Stimulated activated effector memory CD8-positive, alpha-beta T cell treated with anti-CD3 and anti-CD28 coated beads, Interleukin-12 subunit alpha, Interleukin-12 subunit beta, amount 100 ng/mL, for 72 hours (primary cell): ENCODE results near the gene RRAS.
A peak's percentile ranks its signal among the peaks of the same experiment; 100 is the strongest.

Experiments used
- ATAC-seq: fragments of 150-1000 bp; cut with Tn5 transposase; 2 replicates; pipeline ENCODE4 v1.10.0; 2021
- DNase-seq, 2 donors: peaks; one replicate each; pipeline ENCODE4 v3.0.0; 2021 to 2022; ENCODE audit warnings: low spot score in 2 of 2
- H3K27ac Mint-ChIP-seq: one replicate; pipeline ENCODE4 v1.8.0; 2022; ENCODE audit warnings: mild to moderate bottlenecking, mixed read lengths
- H3K36me3 Mint-ChIP-seq: one replicate; pipeline ENCODE4 v1.8.0; 2022; ENCODE audit warnings: mild to moderate bottlenecking, mixed read lengths
- H3K4me1 Mint-ChIP-seq: one replicate; pipeline ENCODE4 v1.8.0; 2022; ENCODE audit warnings: mixed read lengths
- H3K4me3 Mint-ChIP-seq: one replicate; pipeline ENCODE4 v1.8.0; 2022; ENCODE audit warnings: mild to moderate bottlenecking, mixed read lengths
- H3K9me3 Mint-ChIP-seq: one replicate; pipeline ENCODE4 v1.8.0; 2022; ENCODE audit warnings: mixed read lengths

The RRAS gene

DNA sequence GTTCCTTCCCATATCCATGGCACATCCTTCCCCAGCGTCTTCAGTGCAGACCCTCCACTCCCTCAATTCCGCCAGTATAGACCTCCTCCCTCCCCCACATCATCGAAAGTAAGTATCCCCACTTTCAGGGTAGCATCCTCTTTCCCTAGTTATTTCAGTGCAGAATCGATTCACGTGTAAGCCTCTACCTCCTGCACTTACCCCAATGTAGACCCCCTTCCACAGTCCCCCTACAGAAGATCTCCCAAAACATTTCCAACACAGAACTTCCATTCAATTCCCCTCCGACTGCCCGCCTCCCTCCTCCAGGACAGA, 25.1 kb upstream of the RRAS start:
- no peaks in the 10 kb centered on the region for H3K9me3 Mint-ChIP-seq
- ATAC-seq (no peak), DNase-seq (no peak)
- H3K36me3 Mint-ChIP-seq, result peaks cover 65% of the 10 kb centered on the region
- peak overlapping the region; percentile 99 for H3K4me3 Mint-ChIP-seq
- peaks cover 53% of the 10 kb centered on the region for H3K4me1 Mint-ChIP-seq
- H3K27ac Mint-ChIP-seq, result peak overlapping the region; percentile 97

DNA sequence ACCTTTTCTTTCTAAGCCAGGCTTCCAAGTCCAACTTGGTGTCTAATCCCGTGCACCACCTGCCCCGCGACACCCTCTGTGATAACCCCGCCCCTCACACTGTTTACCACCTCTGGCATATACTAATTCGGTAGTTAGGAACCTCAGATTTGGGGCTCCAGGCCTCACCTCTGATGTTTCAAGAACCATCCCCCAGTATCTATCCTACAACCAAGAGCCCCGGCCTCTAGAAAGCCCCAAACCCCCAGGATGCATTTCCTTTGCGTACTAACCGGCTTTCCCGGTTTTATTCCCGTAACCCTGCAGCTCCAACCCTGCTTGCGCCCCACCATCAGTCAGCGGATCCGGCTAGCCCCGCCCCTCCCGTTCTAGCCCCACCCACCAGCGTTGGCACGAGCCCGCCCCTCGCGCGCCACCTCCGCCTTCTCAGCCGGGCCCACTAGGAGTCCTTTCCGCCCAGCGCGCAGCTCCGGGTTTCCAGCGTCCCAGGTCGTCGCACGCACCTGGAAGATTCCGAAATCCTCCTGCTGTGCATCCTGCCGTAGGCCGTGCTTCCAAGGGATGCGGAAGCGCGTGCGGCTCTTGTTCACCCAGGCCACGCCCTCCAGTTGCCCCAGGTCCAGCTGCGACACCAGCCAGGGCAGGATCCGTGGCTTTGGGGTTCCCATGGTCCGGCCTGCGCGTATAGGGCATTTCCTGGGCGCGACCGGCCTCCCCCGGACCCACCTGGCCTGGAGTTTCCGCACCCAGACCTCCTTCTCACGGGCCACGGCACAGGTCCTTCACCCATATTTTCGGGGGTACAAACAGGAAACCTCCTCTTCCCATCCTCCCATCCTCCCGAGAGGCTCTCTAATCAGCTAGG, 24.5 kb upstream of the RRAS start:
- Mint-ChIP-seq H3K36me3 (peaks cover 66% of the 10 kb centered on the region), H3K4me3 (peak overlapping the region; percentile 99), H3K4me1 (peaks cover 53% of the 10 kb centered on the region), H3K9me3 (no peaks in the 10 kb centered on the region), H3K27ac (peak overlapping the region; percentile 97)
- ATAC-seq (peak; percentile 75), DNase-seq (peak; percentile 80 to 93)

DNA sequence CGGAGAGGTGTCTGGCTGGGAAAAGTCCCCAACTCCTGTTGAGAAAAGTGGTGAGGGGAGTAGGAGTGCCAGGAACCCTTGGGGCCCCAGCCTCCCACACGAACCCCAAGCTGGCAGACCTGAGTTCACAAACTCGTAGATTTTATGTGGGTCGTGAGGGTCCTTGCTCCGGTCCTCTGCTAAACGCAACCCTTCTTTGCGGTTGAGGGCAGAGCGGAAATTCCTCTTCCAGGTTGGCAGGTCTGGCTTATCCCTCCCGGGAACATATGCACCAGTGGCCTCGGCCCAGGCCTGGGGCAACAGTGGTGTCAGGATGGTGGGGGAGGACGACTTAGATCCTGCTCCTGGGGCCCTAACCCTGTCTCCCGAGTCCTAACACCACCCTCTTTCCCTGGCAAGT, 23.3 kb upstream of the RRAS start:
- peaks cover 53% of the 10 kb centered on the region for H3K4me1 Mint-ChIP-seq
- DNase-seq, result no peak
- no peak for ATAC-seq
- no peaks in the 10 kb centered on the region for H3K9me3 Mint-ChIP-seq
- H3K4me3 Mint-ChIP-seq, result peak overlapping the region; percentile 99
- peaks cover 68% of the 10 kb centered on the region for H3K36me3 Mint-ChIP-seq
- peak overlapping the region; percentile 97 for H3K27ac Mint-ChIP-seq

DNA sequence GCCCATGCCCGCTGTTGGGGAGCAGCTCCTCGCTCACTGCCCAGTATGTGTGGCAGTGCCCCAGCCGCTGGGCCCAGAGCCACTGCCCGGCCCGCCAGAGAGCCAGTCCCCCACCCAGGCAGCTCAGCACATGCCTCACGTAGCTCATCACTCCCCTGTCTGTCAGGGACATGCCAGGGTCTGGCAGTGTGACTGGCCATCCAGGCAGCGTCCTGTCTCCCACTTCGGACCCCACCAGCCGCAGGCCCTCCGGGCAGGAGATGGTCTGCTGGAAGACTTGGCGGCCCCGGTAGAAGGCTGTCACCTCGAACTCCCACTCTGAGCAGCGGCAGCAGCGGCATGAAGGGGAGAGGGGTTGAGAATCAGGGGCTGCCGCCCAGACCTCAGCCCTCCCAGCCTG, 22.1 kb upstream of the RRAS start:
- Mint-ChIP-seq H3K9me3 (no peaks in the 10 kb centered on the region), H3K4me1 (peaks cover 48% of the 10 kb centered on the region), H3K36me3 (peaks cover 76% of the 10 kb centered on the region), H3K27ac (no peak overlapping the region), H3K4me3 (no peak overlapping the region)
- ATAC-seq (no peak), DNase-seq (no peak)

DNA sequence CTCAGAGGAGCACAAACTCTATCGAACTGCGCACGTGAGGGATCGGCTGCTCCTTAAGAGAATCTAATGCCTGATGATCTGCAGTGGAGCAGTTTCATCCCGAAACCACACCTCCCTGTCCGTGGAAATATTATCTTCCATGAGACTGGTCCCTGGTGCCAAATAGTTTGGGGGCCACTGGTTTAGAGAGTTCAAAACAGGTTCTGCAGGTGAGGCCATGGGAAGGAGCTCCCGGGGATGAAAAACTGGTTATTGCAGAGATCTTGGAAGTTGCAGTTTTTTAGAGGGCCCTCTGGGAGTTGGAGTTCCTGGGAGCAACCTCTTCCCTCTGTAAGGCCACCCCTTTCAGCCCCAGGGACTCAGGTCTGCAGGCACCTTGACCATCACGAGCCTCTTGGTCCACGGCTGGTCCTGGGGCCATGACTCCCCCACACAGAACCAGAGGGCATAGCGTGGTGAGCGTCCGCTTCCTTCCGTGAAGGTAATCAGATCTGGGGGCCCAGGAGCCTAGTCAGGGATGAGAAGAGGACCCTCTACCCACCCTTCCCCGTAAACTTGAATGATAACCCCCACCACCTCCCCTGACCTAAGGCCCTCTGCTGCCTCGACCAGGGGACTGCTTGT, 20.5 kb upstream of the RRAS start:
- Mint-ChIP-seq H3K36me3 (peaks cover 85% of the 10 kb centered on the region), H3K27ac (peak overlapping the region; percentile 61), H3K4me3 (no peak overlapping the region), H3K9me3 (no peaks in the 10 kb centered on the region), H3K4me1 (peaks cover 33% of the 10 kb centered on the region)
- ATAC-seq (no peak), DNase-seq (no peak)

DNA sequence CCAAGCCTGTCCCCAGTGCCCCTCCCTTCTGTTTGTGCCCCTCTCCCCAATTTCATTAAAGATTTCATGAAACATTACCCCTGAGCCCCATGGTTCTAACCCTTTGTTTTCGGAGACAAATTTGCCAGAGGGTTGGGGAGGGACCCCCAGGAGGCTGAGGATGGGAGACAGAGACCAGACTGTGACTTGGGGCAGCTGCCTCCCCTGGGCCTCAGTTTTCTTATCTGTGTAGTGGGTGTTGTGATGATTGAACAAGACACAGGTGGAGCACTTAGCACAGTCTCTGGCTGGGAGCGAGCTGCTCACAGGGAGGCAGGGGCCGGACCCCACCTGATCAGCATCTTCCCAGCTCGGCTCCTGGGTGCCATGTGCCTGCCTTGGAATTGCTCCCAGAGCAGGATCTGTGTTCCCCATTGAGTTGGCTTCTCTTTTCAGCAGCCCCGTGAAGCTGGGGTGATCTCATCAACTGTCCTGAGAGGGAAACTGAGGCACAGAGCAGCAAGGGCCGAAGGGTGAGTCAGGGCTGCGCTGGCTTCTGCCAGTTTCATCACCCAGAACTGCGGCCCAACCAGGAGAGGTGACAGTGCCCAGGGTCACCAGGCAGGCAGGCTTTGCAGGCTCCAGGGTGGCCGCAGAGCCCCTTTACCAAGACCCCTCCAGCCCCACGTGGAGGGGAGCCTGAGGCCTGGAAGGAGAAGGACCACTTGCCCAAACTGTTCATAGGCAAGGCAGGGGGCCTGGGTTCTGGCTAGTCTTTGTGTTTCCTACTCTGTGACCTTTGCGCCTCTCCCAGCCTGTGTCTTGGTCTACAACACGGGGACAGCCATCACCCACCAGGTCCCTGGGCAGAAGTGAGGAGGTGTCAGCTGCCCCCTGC, 18.9 kb upstream of the RRAS start:
- Mint-ChIP-seq H3K27ac (peak overlapping the region; percentile 61), H3K4me1 (peaks cover 16% of the 10 kb centered on the region), H3K4me3 (no peak overlapping the region), H3K36me3 (peaks cover 89% of the 10 kb centered on the region), H3K9me3 (no peaks in the 10 kb centered on the region)
- ATAC-seq (no peak), DNase-seq (no peak)

DNA sequence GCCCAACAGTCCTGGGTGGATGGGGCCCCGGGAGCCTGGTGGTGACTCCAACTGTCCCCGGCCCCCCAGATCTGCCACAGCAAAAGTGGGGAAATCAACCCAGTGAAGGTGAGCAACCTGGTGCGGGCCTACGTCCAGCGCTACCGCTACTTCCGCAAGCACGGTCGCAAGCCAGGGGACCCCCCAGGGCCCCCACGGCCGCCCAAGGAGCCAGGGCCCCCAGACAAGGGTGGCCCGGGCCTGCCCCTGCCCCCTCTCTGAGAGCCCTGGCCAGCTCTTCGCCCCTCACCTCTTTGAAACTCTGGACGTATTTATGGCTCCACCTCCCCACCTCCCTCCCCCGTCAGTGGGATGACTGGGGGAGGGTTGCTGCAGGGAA, 18.2 kb upstream of the RRAS start:
- H3K27ac Mint-ChIP-seq, result peak overlapping the region; percentile 90
- no peak for DNase-seq
- peaks cover 10% of the 10 kb centered on the region for H3K4me1 Mint-ChIP-seq
- peaks cover 88% of the 10 kb centered on the region for H3K36me3 Mint-ChIP-seq
- ATAC-seq, result no peak
- H3K9me3 Mint-ChIP-seq, result no peaks in the 10 kb centered on the region
- H3K4me3 Mint-ChIP-seq, result no peak overlapping the region

DNA sequence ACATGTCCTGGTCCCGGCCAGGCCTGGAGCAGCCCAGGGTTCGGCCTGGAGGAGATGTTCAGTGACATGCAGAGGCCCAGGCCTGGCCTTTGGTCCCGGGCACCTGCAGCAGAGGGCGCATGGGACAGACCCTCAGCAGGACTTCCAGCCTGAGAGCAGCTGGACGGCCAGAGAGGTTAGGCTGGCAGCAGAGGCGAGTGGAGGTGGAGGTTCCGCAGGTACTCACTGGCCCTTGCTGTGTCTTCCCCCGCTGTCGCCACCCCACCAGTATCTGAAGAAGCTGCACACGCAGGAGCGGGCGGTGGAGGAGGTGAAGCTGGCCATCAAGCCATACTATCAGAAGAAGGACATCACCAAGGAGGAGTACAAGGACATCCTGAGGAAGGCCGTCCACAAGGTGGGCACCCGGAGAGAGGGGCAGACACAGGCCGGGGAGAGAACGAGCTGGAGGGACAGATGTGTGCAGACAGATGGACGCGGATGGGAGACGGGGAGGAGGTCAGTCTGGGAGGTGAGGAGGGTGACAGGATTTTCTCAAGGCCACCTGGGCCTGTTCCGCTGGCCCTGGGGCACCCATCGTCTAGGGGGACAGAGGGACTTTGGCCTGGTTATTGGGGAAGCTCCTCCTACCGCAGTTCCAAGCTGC, 17.7 kb upstream of the RRAS start:
- Mint-ChIP-seq H3K9me3 (no peaks in the 10 kb centered on the region), H3K4me1 (peaks cover 5% of the 10 kb centered on the region), H3K4me3 (no peak overlapping the region), H3K27ac (peak overlapping the region; percentile 90), H3K36me3 (peaks cover 87% of the 10 kb centered on the region)
- ATAC-seq (no peak), DNase-seq (no peak)

DNA sequence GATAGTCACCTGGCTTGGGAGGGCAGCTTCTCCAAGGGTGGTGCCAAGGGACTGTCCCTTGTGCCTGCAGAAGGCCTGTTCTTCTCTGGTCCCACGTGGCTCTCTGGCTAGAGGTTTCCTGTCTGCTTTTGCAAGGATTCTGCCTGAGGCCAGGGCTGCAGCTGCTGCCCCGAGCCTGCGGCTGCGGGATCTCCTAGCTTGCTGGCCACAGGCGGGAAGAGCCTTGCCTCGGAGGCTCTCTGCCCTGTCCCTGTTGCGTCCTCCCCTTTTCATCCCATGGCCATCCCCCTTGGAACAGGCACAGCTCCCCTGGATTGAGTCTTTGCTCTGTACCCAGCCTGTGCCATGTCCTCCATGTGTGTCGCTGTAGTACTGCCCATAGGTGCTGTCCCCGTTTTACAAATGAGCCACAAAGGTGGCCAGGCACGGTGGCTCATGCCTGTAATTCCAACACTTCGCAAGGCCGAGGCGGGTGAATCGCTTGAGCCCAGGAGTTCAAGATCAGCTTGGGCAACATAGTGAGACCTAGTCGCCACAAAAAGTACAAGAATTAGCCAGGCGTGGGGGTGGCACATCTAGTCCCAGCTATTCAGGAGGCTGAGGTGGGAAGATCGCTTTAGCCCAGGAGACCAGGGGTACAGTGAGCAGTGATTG, 16.6 kb upstream of the RRAS start:
- Mint-ChIP-seq H3K36me3 (peaks cover 81% of the 10 kb centered on the region), H3K9me3 (no peaks in the 10 kb centered on the region), H3K4me3 (no peak overlapping the region), H3K27ac (peak overlapping the region; percentile 73), H3K4me1 (no peaks in the 10 kb centered on the region)
- ATAC-seq (no peak), DNase-seq (no peak)

DNA sequence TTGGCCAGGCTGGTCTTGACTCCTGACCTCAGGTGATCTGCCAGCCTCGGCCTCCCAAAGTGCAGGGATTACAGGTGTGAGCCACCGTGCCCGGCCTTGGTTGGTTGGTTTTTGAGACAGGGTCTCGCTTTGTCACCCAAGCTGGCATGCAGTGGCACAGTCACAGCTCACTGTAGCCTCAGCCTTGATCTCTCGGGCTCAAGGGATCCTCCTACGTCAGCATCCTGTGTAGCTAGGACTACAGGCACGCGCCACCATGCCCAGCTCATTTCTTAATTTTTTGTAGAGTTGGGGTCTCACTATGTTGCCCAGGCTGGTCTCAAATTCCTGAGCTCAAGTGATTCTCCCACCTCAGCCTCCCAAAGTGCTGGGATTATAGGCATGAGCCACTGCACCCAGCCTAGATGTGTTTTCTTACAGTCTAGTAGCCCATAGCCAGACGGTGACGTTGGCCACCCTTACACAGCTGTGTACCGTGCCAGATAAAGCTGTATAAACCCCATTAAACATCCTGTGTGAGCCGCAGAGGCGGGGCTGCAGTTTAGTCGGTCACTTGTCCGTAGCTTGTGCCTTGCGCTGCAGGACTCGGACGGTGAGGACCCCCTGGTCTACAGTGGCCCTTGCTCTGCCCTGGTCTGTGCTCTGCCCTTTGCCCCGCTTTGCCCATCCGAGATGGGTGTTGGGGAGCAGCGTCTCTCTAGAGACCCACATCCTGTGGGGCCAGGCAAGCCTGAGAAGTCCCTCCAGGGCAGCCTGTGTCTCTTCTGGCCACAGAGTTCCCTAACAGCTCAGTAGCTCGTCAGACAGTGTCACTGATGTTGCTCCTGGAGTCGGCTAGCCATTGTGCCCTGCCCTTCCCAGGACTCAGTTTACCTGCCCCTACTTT, 15.9 kb upstream of the RRAS start:
- H3K36me3 Mint-ChIP-seq, result peaks cover 74% of the 10 kb centered on the region
- H3K27ac Mint-ChIP-seq, result peak overlapping the region; percentile 73
- H3K4me1 Mint-ChIP-seq, result no peaks in the 10 kb centered on the region
- DNase-seq (no peak), ATAC-seq (no peak)
- H3K4me3 Mint-ChIP-seq, result no peak overlapping the region
- H3K9me3 Mint-ChIP-seq, result no peaks in the 10 kb centered on the region

DNA sequence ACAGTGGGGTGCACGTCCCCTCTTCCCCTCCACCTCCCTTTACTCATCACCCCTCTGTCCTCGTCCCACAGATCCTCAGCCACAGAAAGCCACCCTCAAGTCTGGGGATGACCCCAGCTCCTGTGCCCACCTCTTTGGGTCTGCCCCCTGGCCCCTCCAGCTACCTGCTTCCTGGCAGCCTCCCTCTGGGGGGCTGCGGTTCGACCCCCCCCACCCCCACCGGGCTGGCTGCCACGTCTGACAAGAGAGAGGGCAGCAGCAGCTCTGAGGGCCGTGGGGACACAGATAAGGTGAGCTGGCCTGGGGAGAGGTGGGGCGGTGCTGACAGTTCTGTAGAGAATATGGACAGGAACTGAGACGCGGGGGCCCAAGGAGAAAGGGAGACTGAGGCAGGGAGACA, 14.6 kb upstream of the RRAS start:
- H3K9me3 Mint-ChIP-seq, result no peaks in the 10 kb centered on the region
- H3K4me3 Mint-ChIP-seq, result no peak overlapping the region
- ATAC-seq, result no peak
- peak overlapping the region; percentile 43 for H3K27ac Mint-ChIP-seq
- no peaks in the 10 kb centered on the region for H3K4me1 Mint-ChIP-seq
- peaks cover 68% of the 10 kb centered on the region for H3K36me3 Mint-ChIP-seq
- no peak for DNase-seq

DNA sequence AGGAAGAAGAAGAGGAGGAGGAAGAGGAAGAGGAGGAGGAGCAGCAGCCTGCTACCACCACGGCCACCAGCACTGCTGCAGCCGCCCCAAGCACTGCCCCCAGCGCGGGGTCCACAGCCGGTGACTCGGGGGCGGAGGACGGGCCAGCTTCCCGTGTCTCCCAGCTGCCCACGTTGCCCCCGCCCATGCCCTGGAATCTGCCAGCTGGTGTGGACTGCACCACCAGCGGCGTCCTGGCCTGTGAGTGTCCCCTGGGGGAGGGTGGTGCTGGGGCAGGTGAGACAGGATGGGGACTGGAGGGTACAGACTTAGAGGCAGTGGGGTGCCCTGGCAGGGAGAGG, 13.5 kb upstream of the RRAS start:
- ATAC-seq (no peak), DNase-seq (no peak)
- Mint-ChIP-seq H3K4me3 (no peak overlapping the region), H3K27ac (no peak overlapping the region), H3K36me3 (peaks cover 68% of the 10 kb centered on the region), H3K9me3 (no peaks in the 10 kb centered on the region), H3K4me1 (no peaks in the 10 kb centered on the region)

DNA sequence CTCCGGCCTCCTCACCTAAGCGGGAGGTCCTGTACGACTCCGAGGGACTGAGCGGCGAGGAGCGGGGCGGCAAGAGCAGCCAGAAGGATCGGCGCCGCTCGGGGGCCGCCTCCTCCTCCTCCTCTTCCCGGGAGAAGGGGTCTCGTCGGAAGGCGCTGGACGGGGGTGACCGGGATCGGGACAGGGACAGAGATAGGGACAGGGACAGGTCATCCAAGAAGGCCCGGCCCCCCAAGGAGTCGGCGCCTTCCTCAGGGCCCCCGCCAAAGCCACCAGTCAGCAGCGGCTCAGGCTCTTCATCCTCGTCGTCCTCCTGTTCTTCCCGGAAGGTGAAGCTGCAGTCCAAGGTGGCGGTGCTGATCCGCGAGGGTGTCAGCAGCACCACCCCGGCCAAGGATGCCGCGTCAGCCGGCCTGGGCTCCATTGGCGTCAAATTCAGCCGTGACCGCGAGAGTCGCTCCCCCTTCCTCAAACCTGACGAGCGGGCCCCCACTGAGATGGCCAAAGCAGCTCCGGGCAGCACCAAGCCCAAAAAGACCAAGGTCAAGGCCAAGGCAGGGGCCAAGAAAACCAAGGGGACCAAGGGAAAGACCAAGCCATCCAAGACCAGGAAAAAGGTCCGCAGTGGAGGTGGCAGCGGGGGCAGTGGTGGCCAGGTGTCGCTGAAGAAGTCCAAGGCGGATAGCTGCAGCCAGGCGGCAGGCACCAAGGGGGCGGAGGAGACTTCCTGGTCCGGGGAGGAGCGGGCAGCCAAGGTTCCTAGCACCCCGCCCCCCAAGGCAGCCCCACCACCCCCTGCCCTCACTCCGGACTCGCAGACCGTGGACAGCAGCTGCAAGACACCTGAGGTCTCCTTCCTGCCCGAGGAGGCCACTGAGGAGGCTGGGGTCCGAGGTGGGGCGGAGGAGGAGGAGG, 12.9 kb upstream of the RRAS start:
- Mint-ChIP-seq H3K4me3 (no peak overlapping the region), H3K4me1 (no peaks in the 10 kb centered on the region), H3K36me3 (peaks cover 72% of the 10 kb centered on the region), H3K27ac (no peak overlapping the region), H3K9me3 (no peaks in the 10 kb centered on the region)
- DNase-seq, result no peak
- ATAC-seq, result no peak
